OCI-M1 (cell line): ENCODE results near the gene SLC4A7.
"Not testable (repeated sequence)": the region's sequence is repeated elsewhere in the genome, so short reads cannot be mapped to it uniquely, and the experiment has no call there.

Source experiments
- DNase-seq: peaks from one replicate; lab custom pipeline; 2025; lab: John Stamatoyannopoulos, UW

Gene SLC4A7

DNA sequence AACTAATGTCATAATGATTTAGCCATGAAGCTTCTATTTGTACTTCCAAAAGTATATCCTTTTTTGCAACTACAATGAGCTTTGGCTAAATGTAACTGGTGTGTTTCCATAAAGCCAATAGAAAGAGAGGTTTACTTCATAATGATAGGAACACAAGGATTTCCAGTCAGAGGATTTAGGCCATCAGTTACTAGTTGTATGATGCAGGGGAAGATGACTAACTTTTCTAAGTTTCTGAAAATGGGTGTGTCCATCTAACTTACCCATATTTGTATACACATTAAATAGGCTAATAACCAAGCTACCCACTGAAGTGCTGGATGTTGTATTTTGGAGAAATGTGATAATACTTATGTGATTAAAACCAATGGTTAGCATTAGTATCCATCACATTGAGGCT, 55.7 kb downstream of the SLC4A7 start:
- no peak for DNase-seq

- no peak for DNase-seq
These were observed 57.3 kb downstream of the SLC4A7 start for GRCh38 chr3:27426926-27427325.

DNA sequence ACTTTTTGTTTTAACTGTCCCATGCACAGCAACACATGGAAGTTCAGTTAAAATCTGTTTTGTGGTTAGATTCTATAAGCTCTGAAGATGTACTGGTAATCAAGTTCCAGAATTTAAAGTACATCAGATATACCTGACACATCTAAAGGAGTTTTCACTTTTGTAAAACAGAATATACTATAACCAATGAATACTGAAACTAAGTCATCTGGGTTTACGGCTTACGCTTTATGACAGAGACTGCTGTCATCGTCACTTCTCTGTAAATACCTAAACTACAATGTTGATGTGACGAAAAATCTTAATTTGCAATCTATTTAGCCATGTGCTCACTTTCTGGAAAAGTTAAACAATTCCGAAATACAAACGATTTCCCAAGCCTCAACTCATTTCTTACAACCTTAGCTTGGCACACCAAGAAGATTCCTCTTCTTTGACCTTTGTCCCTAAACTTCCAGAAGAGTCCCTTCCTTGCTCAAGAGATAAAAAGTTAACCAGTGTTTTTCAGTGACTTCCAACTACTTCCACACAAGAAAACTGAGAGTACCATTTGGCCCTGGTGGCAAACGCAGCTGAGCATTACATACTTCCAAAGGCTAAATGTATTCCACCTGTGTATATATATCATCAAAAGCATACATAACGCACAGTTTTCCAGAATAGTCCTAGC, 58.2 kb downstream of the SLC4A7 start:
- DNase-seq = no peak

DNA sequence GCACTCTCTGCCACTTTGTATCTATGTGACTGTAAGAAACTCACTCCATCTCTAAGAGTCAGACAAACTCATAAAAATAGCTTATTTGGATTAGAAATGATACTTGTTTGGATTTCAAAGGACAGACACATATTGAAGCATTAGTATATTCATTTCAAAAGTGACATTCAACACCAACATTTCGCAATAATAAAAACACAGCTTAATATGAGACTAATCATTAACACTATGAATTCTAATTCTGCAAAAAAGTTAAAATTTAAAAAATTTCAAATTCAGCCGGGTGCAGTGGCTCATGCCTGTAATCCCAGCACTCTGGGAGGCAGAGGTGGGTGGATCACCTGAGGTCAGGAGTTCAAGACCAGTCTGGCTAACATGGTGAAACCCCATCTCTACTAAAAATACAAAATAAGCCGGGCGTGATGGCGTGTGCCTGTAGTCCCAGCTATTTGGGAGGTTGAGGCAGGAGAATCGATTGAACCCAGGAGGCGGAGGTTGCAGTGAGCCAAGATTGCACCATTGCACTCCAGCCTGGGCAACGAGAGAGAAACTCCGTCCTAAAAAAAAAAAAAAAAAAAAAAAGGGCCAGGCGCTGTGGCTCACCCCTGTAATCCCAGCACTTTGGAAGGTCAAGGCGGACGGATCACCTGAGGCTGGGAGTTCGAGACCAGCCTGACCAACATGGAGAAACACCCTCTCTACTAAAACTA, 59.2 kb downstream of the SLC4A7 start:
- not testable (repeated sequence) for DNase-seq

DNA sequence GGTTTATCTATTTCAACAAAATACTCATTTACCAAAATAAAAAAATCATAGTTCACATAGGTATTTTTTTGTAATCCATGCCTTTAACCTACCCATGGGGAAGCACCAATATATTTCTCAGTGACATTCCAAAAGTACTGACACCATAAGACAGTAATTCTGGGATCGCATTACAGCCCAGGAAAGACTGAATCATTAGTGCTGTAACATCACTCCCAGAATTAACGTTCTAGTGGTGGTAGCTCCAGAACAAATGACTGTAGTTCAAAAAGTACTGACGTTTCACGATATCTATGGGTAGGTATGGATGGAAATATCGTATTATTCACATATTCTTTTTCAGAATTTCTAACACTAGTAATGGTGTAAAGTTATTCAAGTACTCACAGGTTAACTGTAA, 60.7 kb downstream of the SLC4A7 start:
- no peak for DNase-seq

GRCh38 chr3:27422617-27423016, 61.6 kb downstream of the SLC4A7 start:
- DNase-seq = no peak

DNA sequence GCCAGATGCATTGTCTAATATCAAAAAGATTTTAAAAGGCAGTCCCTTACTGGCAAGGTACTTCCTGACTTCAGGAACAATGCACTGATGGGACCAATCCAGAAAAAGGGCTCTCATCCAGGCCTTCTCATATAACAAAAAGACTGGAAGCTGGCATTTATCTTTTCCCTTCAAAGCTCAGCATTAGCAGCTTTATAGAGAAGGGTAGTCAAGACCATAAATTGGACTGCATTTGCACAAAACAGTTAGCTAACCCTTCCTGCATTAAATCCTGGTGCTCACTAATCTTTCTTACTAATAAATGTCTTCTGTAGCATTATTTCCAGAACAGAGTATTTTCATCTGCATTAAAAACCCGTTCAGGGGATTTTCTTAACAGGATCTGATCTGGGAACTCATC, 69.0 kb downstream of the SLC4A7 start:
- no peak for DNase-seq

DNA sequence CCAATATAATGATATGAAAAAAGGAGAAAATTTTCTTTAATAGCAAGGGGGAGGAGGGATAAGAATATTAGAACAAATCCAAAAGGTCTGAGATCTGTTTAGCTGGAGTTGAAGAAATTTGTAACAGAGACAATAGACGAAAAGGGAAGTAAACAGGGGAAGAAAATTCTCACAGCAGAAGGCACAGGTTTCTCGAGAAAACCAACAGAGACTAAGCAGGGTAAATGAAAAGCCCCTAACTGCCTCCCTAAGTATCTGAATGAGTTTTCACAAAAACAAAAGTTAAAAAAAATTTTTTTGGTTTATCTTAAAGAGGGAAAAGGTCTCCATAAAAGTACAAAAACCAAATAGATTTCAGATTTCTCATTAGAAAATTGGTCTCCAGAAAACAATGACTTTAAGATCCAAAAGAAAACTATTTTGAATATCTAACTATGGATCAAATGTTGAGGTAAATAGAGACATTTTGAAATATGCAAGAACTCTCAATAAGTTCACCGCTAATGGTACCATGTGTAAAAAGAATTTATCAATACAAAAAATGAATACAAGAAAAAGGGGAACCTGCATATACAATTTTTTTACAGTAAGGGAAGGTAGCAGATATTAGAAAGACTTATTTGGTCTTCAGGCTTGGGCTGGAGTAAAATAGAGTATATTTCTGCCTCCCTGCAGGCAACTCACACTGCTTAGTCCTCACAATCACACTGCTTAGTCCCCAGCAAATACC, 91.1 kb downstream of the SLC4A7 start:
- no peak for DNase-seq

- not testable (repeated sequence) for DNase-seq
These were observed 91.8 kb downstream of the SLC4A7 start for GRCh38 chr3:27392414-27392813.

- DNase-seq = no peak
These were observed 92.4 kb downstream of the SLC4A7 start for GRCh38 chr3:27391796-27392195.

- no peak for DNase-seq
These were observed 96.6 kb downstream of the SLC4A7 start for GRCh38 chr3:27387625-27388024.

DNA sequence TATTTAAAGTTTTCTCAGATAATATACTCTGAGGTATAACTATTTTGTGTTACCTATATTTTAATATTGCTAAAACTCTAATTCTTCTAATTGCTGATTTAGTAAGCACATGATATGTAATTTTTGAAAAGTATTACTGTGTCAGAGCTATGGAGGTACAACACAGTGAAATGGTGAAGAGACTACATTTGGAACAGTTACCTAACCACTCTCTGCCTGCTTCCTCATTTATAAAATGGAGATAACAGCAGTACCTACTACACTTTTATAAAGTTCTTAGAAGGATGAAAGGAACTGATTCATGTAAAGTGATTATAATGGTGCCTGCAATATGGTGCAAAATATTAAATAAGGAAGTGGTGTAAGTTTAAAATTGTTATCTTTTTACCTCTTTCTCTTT, 98.7 kb downstream of the SLC4A7 start:
- peak; percentile 27 for DNase-seq

- no peak for DNase-seq
These were observed 100.0 kb downstream of the SLC4A7 start for GRCh38 chr3:27384191-27384590.

- no peak for DNase-seq
These were observed 103.5 kb downstream of the SLC4A7 start for GRCh38 chr3:27380433-27381357.

DNA sequence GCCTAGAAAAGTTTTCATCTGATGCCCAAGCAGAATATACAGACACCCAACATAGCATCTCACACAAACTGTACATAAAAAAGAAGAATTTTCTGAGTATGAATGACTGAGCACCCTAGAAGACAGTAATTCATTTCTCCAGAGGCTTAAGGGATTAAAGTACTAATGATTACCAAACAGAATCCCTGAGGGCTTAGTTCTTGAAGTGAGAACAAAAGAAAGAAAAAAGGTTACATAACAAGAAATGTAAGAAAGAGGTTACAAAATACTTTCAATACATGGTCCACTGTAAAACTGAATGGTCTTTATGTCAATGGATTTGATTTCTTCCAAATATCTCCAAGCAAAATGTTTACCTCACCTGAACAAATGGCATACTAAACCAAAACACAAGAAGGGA, 105.9 kb downstream of the SLC4A7 start:
- no peak for DNase-seq

- DNase-seq = no peak
These were observed 107.9 kb downstream of the SLC4A7 start for GRCh38 chr3:27376109-27376772.

GRCh38 chr3:27368831-27369607, 115.2 kb downstream of the SLC4A7 start, which contains the start of gene NEK10:
TSS of gene NEK10 (minus strand) at chr3:27369383. CDS start at chr3:27352882, 16,501 bp downstream.
- DNase-seq = peak; percentile 87

GRCh38 chr3:27366062-27366591, 118.1 kb downstream of the SLC4A7 start:
- no peak for DNase-seq

DNA sequence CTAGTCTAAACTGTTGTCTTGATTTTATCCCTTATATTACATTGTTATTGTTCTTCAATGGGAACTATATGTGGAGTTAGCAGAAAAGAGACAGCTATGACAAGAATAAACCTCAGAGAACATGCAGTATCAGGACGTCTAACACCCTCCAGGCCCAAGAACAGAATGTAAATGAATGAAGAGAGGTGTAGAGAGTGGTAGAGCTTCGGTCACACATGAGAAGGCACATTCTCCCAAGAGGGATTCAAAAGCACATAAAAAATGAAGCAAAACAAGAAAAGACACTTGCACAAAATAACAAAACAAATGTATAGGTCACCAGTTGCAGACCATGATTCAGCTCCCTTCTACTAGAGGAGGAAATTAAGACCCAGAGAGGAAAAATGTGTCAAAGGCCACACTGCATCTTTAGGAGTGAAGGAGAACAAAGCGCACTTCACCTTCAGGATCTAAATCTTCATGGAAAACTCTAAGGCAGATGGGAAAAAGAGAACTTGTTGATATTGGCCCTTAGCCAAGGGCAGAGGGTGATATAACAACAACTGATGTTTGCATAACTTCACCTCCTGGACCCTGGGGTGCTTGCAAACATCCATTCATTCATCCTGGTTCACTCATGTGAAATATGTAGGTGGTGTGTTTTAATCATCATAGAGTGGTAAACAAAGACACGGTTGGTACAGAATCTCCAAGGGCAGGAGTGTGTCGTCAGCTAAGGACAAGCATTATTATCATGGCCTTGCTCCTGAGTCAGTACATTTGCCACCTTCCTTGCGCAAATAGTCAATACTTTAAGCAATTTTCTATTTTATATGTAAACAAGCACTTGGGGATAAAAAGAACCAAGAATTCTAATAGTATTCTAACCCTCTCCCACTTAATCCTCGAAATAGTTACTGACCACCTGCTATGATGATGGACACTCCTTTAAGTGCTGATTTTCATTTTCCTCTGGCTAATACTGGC, 123.8 kb downstream of the SLC4A7 start:
- no peak for DNase-seq
